NCI-H510A treated with DMSO at 0.1 percent for 48 hours (cell line): ENCODE measurements around the gene LINS1.
"Not testable (repeated sequence)": the region's sequence is repeated elsewhere in the genome, so short reads cannot be mapped to it uniquely, and the experiment has no call there.

Source experiments
- DNase-seq: peaks from one replicate; lab custom pipeline; 2025; lab: John Stamatoyannopoulos, UW

LINS1 gene

GRCh38 chr15:100602823-100603393 lies 924 bp upstream of the LINS1 start:
- no peak for DNase-seq

GRCh38 chr15:100601617-100602063 lies 344 bp downstream of the LINS1 start:
- no peak for DNase-seq

GRCh38 chr15:100601163-100601562 lies 821 bp downstream of the LINS1 start:
- no peak for DNase-seq

- no peak for DNase-seq
Measured at GRCh38 chr15:100598655-100599054, 3.3 kb downstream of the LINS1 start.

GRCh38 chr15:100597862-100598261 lies 4.1 kb downstream of the LINS1 start:
- no peak for DNase-seq

GRCh38 chr15:100596792-100597191 lies 5.2 kb downstream of the LINS1 start:
- no peak for DNase-seq

- DNase-seq: no peak
Measured at GRCh38 chr15:100595964-100596363, 6.0 kb downstream of the LINS1 start.

GRCh38 chr15:100593431-100593830 lies 8.6 kb downstream of the LINS1 start:
- no peak for DNase-seq

- DNase-seq: no peak
Measured at GRCh38 chr15:100592898-100593297, 9.1 kb downstream of the LINS1 start.

GRCh38 chr15:100591835-100592234 lies 10.1 kb downstream of the LINS1 start:
- no peak for DNase-seq

- not testable (repeated sequence) for DNase-seq
Measured at GRCh38 chr15:100591163-100591562, 10.8 kb downstream of the LINS1 start.

GRCh38 chr15:100588638-100589242 lies 13.2 kb downstream of the LINS1 start:
- no peak for DNase-seq

GRCh38 chr15:100580414-100580813 lies 21.6 kb downstream of the LINS1 start:
- DNase-seq: no peak

GRCh38 chr15:100573526-100573925 lies 28.5 kb downstream of the LINS1 start:
- DNase-seq: no peak

GRCh38 chr15:100572362-100572983 lies 29.5 kb downstream of the LINS1 start:
- DNase-seq: no peak

- DNase-seq: no peak
Measured at GRCh38 chr15:100571592-100572167, 30.3 kb downstream of the LINS1 start.

- no peak for DNase-seq
Measured at GRCh38 chr15:100570735-100571313, 31.2 kb downstream of the LINS1 start.

- no peak for DNase-seq
Measured at GRCh38 chr15:100570275-100570674, 31.7 kb downstream of the LINS1 start.

- no peak for DNase-seq
Measured at GRCh38 chr15:100569391-100569790, 32.6 kb downstream of the LINS1 start.

GRCh38 chr15:100566850-100567628 lies 34.9 kb downstream of the LINS1 start:
- DNase-seq: no peak

GRCh38 chr15:100565591-100565990 lies 36.4 kb downstream of the LINS1 start:
- no peak for DNase-seq

- DNase-seq: no peak
Measured at GRCh38 chr15:100560323-100560722, 41.7 kb downstream of the LINS1 start.
